GM08714 (cell line): ENCODE results near the gene ORC2.

Source experiments
- H3K4me3 ChIP-seq: fragments of 200-500 bp; sonication (Bioruptor generic); 2 replicates; pipeline ENCODE4 v1.5.1; 2014; ENCODE audit warnings: mild to moderate bottlenecking, low read length, inconsistent platforms
- ZNF274 ChIP-seq: IDR thresholded peaks from 2 replicates; pipeline ENCODE4 v1.6.1; 2012; ENCODE audit warnings: mild to moderate bottlenecking, low read depth, low read length

Gene ORC2

DNA sequence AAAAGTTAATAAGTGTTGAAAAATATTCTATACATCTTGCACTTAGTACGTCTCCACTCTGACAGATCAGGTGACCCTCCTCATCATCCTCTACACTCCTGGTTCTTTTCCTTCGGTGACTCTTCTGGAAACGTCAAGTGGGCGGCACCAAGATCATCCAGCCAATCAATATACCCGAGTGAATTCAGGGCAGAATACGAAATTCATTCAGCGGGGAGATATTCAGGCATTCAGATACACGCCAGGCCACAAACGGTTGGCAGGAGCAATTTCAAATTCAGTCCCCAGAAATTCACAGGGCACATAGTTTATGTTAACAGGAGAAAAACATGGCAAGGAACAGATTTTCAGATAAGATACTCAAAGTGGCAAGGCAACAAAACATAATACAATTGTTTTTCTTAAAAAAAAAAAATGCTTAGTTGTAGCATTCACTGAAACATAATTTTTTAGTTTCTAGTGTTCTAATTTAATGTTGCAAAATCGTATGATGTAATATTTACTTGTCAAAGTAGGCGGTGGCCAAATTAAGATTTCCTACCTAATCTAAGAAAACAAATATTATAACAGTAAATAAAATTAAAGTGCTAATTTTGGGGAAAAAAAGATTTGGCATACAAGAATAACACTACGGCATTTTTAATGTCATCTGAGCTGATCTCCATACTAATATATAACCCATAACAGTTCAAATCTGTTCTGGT is 103.2 kb downstream of the ORC2 start:
- no peak for TF ChIP-seq ZNF274
- no peak overlapping the region; the same call in 1 of the 2 replicates for H3K4me3 ChIP-seq
